T-helper 9 cell (primary cell): ENCODE results near the gene KCND1.
"Not testable (repeated sequence)": the region's sequence is repeated elsewhere in the genome, so short reads cannot be mapped to it uniquely, and the experiment has no call there.

Experiments
- DNase-seq: peaks from one replicate; pipeline ENCODE4 v3.0.0-alpha.2; 2020
- total RNA-seq, 2 donors: gene quantifications; one replicate each; lab custom pipeline; 2026; lab: John Stamatoyannopoulos, UW

The KCND1 gene
- 3.0 to 3.1 reads per million in 2 donors for total RNA-seq

DNA sequence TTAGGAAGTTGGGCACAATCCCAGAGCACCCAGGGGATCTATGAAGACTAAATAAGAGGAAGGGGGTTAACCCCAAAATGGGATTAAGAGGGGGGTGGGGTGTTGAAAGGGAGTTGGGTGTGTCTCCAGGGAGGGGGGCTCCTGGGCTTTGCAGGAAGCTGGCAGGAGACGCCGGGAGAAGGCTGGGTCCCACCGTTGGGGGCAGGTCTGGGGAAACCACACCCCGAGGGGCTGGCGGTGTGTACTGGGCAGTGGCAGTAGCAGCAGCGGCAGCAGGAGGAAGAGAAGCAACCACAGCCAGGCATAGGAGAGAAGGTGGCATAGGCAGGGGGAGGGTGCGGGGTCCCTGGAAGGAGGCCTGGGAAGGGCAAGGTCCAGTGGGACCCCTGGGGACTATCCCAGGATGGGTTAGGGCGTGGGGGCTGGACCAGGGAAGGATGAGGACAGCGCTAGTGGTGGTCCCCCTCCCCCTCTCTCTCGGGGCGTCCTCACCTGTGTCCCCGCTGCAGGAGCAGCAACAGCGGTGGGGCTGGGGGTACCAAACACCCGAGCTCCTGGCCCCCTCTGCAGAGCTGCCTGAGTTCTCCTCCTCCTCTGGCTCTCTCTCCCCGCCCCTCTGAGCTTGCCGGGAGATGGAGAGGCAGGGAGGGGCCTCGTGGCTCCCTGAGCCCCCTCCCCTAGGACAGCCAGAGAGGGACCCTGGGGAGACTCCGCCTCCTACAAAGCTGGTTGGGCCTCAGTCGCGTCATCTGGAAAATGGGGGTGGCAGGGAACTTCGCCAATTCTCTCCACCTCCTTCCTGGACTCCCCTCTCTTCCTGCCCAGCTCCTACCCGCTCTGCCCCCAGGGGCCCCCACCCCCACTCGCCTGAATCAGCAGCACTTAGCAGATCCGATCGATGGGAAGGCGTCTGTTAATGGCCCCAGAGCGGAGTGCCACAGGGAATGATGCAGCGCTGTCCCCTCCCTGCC lies at the start of gene KCND1:
KCND1 (minus strand) TSS at position 596 of the 971 bp plus-strand sequence. CDS start 1,573 bp downstream, outside the sequence.
- DNase-seq: no peak

DNA sequence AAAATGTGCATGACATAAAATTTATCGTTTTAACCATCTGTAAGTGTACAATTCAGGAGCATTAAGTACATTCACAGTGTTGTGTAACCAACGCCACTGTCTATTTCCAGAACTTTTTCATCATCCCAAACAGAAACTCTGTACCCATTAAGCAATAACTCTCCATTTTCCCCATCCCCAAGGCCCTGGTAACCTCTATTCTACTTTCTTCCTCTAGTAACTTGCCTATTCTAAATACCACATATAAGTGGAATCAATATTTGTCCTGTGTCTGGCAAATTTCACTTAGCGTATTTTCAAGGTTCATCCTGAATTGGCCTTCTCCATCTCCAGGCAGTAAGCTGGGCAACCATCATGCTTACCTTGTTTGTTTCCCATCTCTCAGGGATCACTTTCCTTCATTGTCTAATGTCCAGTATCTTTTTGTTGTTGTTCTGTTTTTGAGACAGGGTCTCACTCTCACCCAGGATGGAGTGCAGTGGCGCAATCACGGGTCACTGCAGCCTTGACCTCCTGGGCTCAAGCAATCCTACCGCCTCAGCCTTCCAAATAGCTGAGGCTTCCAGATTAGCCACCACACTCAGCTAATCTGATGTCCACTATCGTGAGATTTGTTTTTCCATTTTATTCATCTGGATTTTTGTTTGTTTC lies 48.1 kb upstream of the KCND1 start:
- no peak for DNase-seq

GRCh38 chrX:49019050-49019449 lies 47.4 kb upstream of the KCND1 start:
- DNase-seq: no peak

GRCh38 chrX:49003696-49004095 lies 32.1 kb upstream of the KCND1 start:
- no peak for DNase-seq

DNA sequence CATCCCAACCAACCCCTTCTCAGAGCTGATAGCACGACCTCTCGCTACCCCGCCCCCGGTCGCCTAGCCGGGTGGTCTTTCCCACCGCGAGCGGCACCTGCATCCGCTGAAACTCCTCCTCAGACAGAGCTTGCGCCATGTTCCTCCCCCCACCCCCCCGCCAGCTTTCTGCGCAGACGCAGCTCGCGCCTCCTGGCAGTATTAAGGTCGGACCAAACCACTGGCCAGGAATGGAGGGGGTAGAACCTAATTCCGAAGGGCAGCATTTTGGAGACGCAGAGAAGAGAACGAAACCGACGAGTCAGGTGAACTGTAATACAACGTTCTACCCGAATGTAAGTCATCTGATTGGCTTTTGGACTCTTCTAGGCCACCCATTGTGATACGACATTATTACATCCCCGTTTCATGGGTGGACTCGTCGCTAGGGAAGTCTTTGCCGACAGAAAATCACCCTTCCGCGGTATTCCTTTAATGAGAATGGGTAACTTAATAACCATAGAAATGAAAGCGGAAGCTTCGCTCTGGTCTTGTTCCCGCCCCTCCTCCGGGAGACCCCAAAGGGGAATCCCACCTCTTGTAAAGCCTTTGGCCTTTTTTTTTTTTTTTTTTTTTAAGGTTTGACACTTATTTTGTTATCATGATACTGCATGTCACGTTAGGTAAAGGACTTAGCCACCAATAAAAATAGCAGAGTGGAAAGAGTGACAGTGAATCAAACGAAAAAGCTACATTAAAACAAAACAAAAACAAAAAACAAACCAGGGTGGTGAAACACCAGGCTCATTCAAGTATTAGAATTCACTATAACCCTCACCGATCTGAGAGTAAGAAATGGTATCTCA lies 30.7 kb upstream of the KCND1 start, which contains the start of gene GRIPAP1:
GRIPAP1 (minus strand) TSS at position 174 of the 845 bp plus-strand sequence; CDS start at position 139, 35 bp downstream.
- DNase-seq: peak; percentile 65

- peak; percentile 49 for DNase-seq
Observed at GRCh38 chrX:49001521-49002090, 30.0 kb upstream of the KCND1 start.

DNA sequence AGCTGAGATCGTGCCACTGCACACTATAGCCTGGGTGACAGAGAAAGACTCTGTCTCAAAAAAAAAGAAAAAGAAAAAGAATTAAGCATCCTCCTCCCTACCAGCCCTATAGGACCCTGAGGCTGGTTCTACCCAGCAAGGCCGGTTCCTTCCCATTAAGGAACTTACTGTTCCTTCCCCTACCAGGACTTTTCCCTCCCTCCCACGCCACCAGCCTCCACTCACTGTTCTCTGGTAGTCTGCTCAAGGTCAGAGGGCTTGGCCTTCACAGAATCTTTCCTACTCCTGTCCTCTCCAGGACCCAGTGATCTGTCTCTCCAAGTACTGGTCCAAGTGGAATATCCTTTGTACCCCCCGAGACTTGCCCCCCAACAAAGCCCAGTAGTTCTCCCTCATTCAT lies 29.0 kb upstream of the KCND1 start:
- no peak for DNase-seq

GRCh38 chrX:48999030-48999429 lies 27.4 kb upstream of the KCND1 start:
- no peak for DNase-seq

- DNase-seq: no peak
Observed at GRCh38 chrX:48998391-48998790, 26.7 kb upstream of the KCND1 start.

DNA sequence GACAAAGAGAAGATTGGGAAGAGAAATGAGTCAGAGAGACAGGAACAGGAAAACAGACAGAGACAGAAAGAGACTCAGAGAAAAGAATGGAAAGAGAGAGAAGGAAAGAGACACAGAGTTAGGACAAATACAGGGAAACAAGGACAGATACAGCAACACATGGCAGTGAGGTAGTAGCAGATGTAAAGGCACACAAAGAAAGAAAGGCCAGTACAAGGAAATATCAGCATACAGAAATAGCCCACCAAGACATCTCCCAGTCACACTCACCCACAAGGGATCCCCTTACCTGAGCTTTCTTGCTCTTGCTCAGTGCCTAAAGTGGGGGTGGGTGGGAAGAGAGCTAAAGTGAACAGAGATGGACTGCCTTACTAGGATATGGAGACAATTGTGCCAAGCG lies 26.2 kb upstream of the KCND1 start:
- DNase-seq: no peak

DNA sequence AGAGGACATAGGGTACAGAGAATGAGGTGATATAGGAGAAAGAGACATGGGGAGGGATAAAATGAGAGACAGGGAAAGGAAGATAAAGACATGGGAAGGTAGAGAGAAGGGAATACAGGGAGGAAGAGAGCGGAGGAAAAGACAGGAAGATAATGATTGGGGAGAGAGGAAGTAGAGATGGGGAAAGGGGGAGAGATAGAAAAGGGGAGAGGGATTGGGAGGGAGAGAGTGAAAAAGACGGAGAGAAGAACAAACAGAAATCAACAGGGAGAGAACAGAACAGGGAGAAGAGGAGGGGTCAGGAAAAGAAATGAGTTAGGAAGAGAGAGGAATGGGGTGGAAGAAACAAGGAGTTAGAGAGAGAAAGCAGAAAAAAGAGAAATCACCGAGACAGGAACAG lies 25.8 kb upstream of the KCND1 start:
- no peak for DNase-seq

DNA sequence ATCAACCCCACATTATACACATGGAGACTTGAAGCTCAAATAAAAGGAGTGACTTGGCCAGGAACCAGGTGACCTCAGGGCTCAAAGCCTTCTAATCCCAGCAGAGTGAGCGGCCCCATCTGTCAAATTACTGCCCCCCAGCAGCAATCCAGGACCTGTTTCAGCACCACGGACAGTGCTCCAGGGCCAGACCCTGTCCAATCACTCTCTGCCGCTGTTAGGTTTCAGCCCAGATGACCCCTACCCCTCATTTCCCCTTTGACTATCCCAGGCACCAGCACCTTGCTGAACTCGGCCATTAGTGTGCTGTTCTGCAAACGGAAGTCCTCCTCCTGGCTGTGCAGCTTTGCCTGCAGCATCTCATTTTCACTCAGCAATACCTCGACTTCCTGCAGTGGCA lies 25.3 kb upstream of the KCND1 start:
- no peak for DNase-seq

DNA sequence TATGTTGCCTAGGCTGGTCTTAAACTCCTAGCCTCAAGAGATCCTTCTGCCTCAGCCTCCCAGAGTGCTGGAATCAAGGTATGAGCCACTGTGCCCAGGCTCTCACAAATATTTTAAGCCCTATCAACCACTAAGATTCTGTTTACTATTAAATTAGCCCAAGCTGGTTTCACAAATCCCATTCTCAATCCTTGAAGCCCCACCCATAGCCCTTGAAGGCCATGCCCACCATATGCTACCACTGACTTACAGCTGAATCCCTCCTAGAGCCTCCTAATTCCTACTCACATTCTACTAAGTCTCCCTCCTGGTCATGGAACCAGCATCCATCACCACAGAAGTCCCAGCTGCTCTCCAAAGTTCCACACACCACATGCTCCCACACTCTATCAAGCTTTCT lies 20.7 kb upstream of the KCND1 start:
- DNase-seq: no peak

DNA sequence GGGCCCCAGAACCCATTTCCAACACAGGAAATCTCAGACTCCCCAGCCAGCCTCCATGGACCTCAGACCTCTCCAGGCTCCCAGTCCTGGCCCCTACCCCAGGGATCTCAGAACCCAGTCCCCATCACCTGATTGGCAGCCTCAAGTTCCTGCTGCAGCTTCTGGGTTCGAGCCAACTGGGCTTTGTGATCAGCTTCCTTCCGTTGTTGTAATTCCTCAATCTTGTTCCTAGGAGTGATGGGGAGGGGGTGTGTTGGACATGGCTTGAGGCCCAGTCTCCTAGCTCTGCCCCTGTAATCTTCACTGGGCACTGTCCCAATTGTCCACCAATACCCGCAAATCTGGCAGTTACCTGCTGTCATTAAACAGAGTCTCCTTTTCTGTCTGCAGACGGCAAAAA lies 17.8 kb upstream of the KCND1 start:
- no peak for DNase-seq

DNA sequence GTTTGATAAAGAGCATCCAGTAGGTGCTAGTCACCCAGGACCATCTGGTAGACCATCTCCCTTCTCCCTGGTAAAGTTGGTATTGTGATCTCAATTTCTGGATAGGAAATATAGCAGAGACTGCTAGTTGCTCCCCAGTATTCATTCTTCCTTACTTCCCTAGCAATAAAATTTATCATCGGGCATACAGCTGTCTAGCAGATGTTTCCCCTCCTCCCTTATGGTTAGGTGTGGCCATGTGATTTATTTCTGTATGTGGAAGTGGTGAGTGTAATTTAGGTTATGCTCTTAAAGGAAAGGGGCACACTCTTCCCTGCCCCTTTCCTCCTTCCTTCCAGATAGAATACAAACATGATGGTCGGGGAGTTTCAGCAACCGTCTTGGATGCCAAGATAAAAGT lies 12.3 kb upstream of the KCND1 start:
- no peak for DNase-seq

DNA sequence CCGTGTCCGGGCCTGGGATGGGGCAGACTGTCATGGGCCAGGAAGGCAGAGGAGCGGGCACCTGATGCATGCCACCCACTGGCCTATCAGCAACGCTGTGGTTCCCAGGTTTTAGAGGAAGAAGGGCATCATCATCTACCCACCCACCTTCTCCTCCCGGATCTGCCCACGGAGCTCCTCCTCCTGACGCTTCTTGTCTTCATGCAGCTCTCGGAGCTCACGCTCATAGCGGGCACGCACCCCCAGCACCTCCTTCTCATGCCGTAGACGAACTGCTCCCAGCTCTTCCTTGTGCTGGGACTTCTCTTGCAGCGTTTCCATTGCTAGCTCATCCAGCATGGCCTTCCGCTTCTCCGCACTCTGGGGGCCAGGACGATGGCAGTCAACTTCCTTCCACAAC lies 11.4 kb upstream of the KCND1 start:
- DNase-seq: no peak

DNA sequence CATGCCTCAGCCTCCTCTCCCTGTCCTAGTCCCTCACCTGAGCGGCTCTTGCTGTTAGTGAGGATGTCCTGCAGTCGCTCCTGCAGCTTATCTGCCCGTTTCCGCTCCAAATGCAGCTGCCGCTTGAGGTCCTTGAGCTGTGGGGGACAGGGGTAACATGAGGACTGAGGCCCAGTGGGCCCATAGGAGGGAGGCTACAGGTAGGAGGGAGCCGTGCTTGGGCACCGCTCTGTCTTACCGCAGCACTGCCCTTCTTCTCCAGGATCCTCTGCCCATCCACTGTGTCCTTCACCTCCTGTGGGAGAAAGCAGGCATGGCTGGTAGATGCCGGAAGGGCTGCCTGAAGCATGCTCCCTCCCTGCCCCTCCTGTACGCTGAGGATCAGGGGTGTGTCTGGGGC lies 9.5 kb upstream of the KCND1 start:
- no peak for DNase-seq

DNA sequence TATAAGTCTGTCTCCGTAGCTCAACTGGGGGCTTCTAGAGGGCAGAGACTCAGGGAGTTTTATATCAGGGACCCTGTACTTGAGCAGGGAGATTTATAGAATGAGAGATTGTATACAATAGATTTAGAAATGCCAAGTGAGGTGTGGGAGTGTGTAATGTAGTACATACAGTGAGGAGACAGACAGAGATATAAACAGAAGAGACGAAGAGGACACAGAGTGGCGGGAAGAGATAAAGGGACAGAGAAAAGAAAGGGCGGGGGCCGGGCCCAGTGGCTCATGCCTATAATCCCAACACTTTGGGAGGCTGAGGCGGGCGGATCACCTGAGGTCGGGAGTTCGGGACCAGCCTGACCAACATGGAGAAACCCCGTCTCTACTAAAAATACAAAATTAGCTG lies 8.7 kb upstream of the KCND1 start:
- not testable (repeated sequence) for DNase-seq

DNA sequence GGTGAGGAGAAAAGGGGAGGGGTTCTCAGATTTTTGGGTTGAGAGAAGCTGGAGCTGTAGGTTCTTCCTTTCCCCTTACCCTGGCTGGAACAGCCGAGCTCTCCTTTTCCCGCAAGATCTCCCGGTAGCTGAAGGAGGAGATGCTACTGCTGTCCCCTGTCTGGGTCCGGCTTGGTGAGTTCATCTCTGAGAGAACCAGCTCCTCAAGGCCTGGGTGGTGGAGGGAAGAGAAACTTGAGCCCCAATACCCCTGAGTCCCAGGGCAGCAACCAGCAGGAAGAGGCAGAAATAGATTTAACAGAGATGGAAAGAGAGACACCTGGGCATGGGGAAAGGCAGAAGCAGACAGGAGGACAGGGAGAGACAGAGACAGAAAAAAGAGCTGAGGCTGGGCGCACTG lies 6.6 kb upstream of the KCND1 start:
- no peak for DNase-seq

DNA sequence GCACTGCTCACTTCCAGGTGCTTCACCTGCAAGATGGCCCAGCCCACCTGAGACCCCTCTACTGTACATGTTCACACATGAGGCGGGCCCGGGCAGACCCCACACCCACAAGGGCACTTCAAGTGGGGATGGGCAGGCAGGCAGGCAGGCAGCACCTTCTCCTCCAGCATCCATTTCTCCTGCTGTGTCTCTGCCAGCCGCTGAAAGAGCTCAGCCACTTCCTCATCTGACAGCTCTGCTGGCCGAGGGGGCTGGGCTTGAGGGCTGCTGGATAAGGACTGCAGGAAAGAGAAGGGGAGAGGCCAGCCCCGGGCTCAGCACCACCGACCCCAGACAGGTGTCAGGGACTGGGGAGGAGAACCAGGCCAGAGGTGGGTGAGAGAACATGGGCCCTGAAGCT lies 4.4 kb upstream of the KCND1 start:
- DNase-seq: no peak

GRCh38 chrX:48975541-48975940 lies 3.9 kb upstream of the KCND1 start:
- no peak for DNase-seq

DNA sequence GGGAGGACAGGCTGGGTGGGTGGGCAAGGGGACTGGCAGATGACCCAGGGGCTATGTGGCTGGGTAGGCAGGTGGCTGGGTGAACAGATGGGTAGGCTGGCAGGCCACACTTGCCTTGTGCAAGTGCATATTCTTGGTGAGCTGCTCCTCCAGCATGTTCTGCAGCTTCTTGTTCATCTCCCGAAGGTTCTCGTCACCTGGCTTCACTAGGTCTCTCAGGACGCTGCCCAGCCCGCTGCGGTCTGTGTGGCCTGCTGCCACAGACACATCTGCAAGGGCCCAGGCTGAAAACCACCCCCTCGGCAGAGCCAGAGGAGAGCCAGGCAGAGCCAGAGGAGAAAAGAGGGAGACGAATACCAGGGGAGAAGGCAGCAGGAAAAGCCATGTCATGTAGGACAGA lies 3.4 kb upstream of the KCND1 start:
- no peak for DNase-seq

DNA sequence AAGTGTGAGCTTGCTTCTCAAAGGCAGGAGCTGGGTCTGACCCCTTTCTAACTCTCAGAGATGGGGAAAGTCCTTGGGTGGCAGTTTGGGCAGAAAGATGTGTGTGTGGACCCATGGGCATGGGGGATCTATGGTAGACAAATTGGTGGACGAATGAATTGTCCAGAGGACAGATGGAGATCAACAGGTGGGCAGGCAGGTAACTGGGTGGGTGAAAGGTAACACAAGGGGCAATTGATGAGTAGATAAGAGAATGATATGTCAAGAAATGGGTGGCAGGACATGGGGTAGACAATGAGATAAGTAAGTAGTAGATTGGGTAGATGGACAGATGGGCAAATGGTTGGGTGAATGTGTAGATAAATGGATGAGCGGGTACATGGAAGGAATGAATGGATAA lies 2.9 kb upstream of the KCND1 start:
- DNase-seq: no peak
